A172 (cell line): ENCODE data around the gene NPIPB2. TPM values are rescaled to one million over a fixed set of nuclear protein-coding genes. Genes with fewer than 3 reads are reported as not detected.
A peak's percentile ranks its signal among the peaks of the same experiment; 100 is the strongest.

Source experiments
- DNase-seq: peaks from one replicate; pipeline ENCODE4 v3.0.0-alpha.2; 2015; ENCODE audit warnings: low spot score
- total RNA-seq: library from RNA; depleted of rRNA; stranded (reverse); fragments of >200 nt; shearing (Covaris generic); gene quantifications from 2 replicates; pipeline ENCODE4 v1.2.3, GENCODE V29; 2014; rRNA removed

NPIPB2 gene
- total RNA-seq, 1 experiment from 2014 or later: 5.1 TPM

- DNase-seq: no peak
Measured at GRCh38 chr16:11903906-11904305, 37.9 kb downstream of the NPIPB2 start.

GRCh38 chr16:11901091-11901490 is 40.8 kb downstream of the NPIPB2 start:
- DNase-seq: peak; percentile 37

- peak; percentile 68 for DNase-seq
Measured at GRCh38 chr16:11896486-11897176, 45.2 kb downstream of the NPIPB2 start.

GRCh38 chr16:11893571-11893970 is 48.3 kb downstream of the NPIPB2 start:
- DNase-seq: no peak

- DNase-seq: no peak
Measured at GRCh38 chr16:11892761-11893160, 49.1 kb downstream of the NPIPB2 start.

- DNase-seq: no peak
Measured at GRCh38 chr16:11890231-11890965, 51.4 kb downstream of the NPIPB2 start.

- DNase-seq: no peak
Measured at GRCh38 chr16:11886881-11887280, 55.0 kb downstream of the NPIPB2 start.

GRCh38 chr16:11884035-11884434 is 57.8 kb downstream of the NPIPB2 start:
- no peak for DNase-seq

GRCh38 chr16:11880007-11880406 is 61.8 kb downstream of the NPIPB2 start:
- no peak for DNase-seq

- no peak for DNase-seq
Measured at GRCh38 chr16:11877374-11877773, 64.5 kb downstream of the NPIPB2 start.

Other genes with a start within 250 kb of the NPIPB2 start
- 33.8 and 35.9 TPM in 2 replicates for gene TXNDC11, start 199.2 kb downstream of the NPIPB2 start, total RNA-seq
- gene ZC3H7A, start 144.8 kb downstream of the NPIPB2 start, total RNA-seq: 32.0 and 73.5 TPM in 2 replicates
- 345 and 364 TPM in 2 replicates for gene RSL1D1, start 90.5 kb downstream of the NPIPB2 start, total RNA-seq
- gene GSPT1, start 26.1 kb downstream of the NPIPB2 start, total RNA-seq: 124 and 161 TPM in 2 replicates
- not detected in 2 replicates for gene TNFRSF17, start 23.2 kb upstream of the NPIPB2 start, total RNA-seq
- gene SNX29, start 34.7 kb upstream of the NPIPB2 start, total RNA-seq: 5.9 and 8.0 TPM in 2 replicates